ENCODE results near the gene FIGNL2.
A peak's percentile ranks its signal among the peaks of the same experiment; 100 is the strongest.
"Not testable (repeated sequence)": the region's sequence is repeated elsewhere in the genome, so short reads cannot be mapped to it uniquely, and the experiment has no call there.

The FIGNL2 gene

GRCh38 chr12:51833448-51834227 lies 14.9 kb downstream of the FIGNL2 start:
- no peak for DNase-seq

- no peak for DNase-seq
Measured at GRCh38 chr12:51832354-51833107, 16.0 kb downstream of the FIGNL2 start.

GRCh38 chr12:51831817-51832216 lies 16.7 kb downstream of the FIGNL2 start:
- not testable (repeated sequence) for DNase-seq

GRCh38 chr12:51829641-51830040 lies 18.9 kb downstream of the FIGNL2 start:
- no peak for DNase-seq

GRCh38 chr12:51829011-51829481 lies 19.5 kb downstream of the FIGNL2 start:
- no peak for DNase-seq

- no peak for DNase-seq
Measured at GRCh38 chr12:51827925-51828818, 20.3 kb downstream of the FIGNL2 start.

GRCh38 chr12:51826881-51827280 lies 21.6 kb downstream of the FIGNL2 start:
- DNase-seq: no peak

GRCh38 chr12:51825216-51825615 lies 23.3 kb downstream of the FIGNL2 start:
- no peak for DNase-seq

GRCh38 chr12:51823875-51824565 lies 24.5 kb downstream of the FIGNL2 start:
- peak; percentile 8 for DNase-seq

GRCh38 chr12:51822956-51823355 lies 25.6 kb downstream of the FIGNL2 start:
- no peak for DNase-seq

GRCh38 chr12:51822261-51822616 lies 26.3 kb downstream of the FIGNL2 start:
- DNase-seq: no peak

- DNase-seq: no peak
Measured at GRCh38 chr12:51821440-51822260, 26.9 kb downstream of the FIGNL2 start.

GRCh38 chr12:51820526-51821439 lies 27.7 kb downstream of the FIGNL2 start:
- peak; percentile 51 for DNase-seq

GRCh38 chr12:51819736-51820525 lies 28.6 kb downstream of the FIGNL2 start:
- no peak for DNase-seq

GRCh38 chr12:51818566-51819300 lies 29.8 kb downstream of the FIGNL2 start:
- DNase-seq: no peak

GRCh38 chr12:51818086-51818485 lies 30.4 kb downstream of the FIGNL2 start:
- DNase-seq: no peak

GRCh38 chr12:51817027-51817953 lies 31.2 kb downstream of the FIGNL2 start:
- DNase-seq: no peak

GRCh38 chr12:51815571-51815970 lies 32.9 kb downstream of the FIGNL2 start:
- DNase-seq: no peak
